Activated B cell treated with CpG ODN at 0.5 μM for 24 hours (primary cell): Measurements from ENCODE around the gene HDAC11. TPM values are rescaled to one million over a fixed set of nuclear protein-coding genes. Genes with fewer than 3 reads are reported as not detected.

Experiments used
- ATAC-seq: fragments of 200-7000 bp; cut with Tn5 transposase; one replicate; pipeline ENCODE4 v1.10.0; 2021; ENCODE audit warnings: low read depth, mild to moderate bottlenecking, moderate library complexity
- CTCF ChIA-PET: fragments of 350-600 bp; sonication (Branson Sonifier 250); formaldehyde crosslinking; loops from one replicate; lab custom pipeline; 2021; ENCODE audit warnings: antibody characterized with exemption; lab: Charles Lee
- POLR2A ChIA-PET: fragments of 350-600 bp; sonication (Branson Sonifier 250); formaldehyde crosslinking; loops from one replicate; lab custom pipeline; 2021; ENCODE audit warnings: antibody characterized with exemption; lab: Charles Lee
- DNase-seq: peaks from one replicate; pipeline ENCODE4 v3.0.0; 2022
- H3K27ac Mint-ChIP-seq: one replicate; pipeline ENCODE4 v1.8.0; 2020; ENCODE audit warnings: mixed read lengths
- H3K27me3 Mint-ChIP-seq: one replicate; pipeline ENCODE4 v1.8.0; 2021; ENCODE audit warnings: mixed read lengths
- H3K36me3 Mint-ChIP-seq: one replicate; pipeline ENCODE4 v1.8.0; 2021; ENCODE audit warnings: low read depth, mixed read lengths
- H3K4me1 Mint-ChIP-seq: one replicate; pipeline ENCODE4 v1.8.0; 2021; ENCODE audit warnings: mixed read lengths
- H3K4me3 Mint-ChIP-seq: one replicate; pipeline ENCODE4 v1.8.0; 2020; ENCODE audit warnings: mild to moderate bottlenecking, mixed read lengths
- H3K9me3 Mint-ChIP-seq: one replicate; pipeline ENCODE4 v1.8.0; 2020; ENCODE audit warnings: mixed read lengths
- CTCF ChIP-seq: fragments of 200-600 bp; IDR thresholded peaks from one replicate; pipeline ENCODE4 v1.8.0; 2022; ENCODE audit warnings: antibody characterized with exemption, mild to moderate bottlenecking
- intact Hi-C: fragments of 100-400 bp; cut with micrococcal nuclease; formaldehyde crosslinking; loops from one replicate; pipeline ENCODE4 v1.15.1; 2024
- total RNA-seq: library from RNA; stranded (reverse); gene quantifications from 2 replicates; pipeline ENCODE4 v1.2.3, GENCODE V29; 2022

HDAC11 gene
- total RNA-seq, 1 donor from 2014 or later, result 2.5 TPM

DNA sequence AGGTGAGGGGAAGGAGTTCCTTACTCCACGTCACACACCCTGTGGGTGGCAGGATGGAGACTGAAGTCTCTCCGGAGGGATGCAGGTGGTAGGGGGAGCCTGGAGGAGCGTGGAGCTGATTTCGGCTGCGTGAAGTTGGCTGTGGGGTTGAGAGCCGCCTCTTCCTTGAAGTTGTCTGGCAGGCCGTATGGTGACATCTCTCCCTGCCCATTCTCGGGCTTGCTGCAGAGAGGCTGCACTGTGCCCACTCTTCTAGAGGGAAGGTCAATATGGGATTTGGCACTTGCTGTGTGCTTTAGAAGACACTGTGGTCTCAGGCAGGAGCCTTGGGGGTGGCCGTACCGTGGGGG is 55.4 kb downstream of the HDAC11 start:
- POLR2A ChIA-PET, result no interaction called here
- ATAC-seq (no peak), DNase-seq (no peak)
- H3K4me1 Mint-ChIP-seq, result no peaks in the 10 kb centered on the region
- intact Hi-C loops, result no loop called here
- CTCF ChIA-PET, result no interaction called here
- H3K9me3 Mint-ChIP-seq, result no peaks in the 10 kb centered on the region
- no peak overlapping the region for H3K4me3 Mint-ChIP-seq
- peaks cover 23% of the 10 kb centered on the region for H3K27me3 Mint-ChIP-seq
- no peaks in the 10 kb centered on the region for H3K36me3 Mint-ChIP-seq
- H3K27ac Mint-ChIP-seq, result no peak overlapping the region
- TF ChIP-seq CTCF, result no peak

DNA sequence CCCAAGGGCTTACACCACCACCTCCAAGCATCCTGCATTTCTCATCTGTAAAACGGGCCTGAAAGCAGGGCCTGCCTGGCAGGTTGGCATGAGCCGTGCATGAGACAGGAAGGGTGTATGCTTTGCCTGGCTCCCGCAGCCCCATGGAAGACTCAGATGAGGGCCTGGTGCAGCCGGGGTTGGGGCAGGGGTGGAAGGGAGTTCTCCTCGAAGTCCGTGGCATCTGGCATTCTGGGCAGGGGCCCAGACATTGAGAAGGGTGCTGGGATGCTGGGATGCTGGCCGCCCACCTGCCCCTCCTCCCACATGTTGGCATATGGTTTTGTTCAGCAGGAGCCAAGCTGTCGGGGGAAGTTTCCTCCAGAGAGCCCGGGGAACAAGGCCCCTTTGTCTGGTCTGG is 55.8 kb downstream of the HDAC11 start:
- no peak for TF ChIP-seq CTCF
- H3K36me3 Mint-ChIP-seq, result no peaks in the 10 kb centered on the region
- H3K9me3 Mint-ChIP-seq, result no peaks in the 10 kb centered on the region
- no peak for DNase-seq
- H3K27ac Mint-ChIP-seq, result no peak overlapping the region
- no peak for ATAC-seq
- H3K27me3 Mint-ChIP-seq, result peaks cover 23% of the 10 kb centered on the region
- CTCF ChIA-PET, result no interaction called here
- intact Hi-C loops, result no loop called here
- no peaks in the 10 kb centered on the region for H3K4me1 Mint-ChIP-seq
- no peak overlapping the region for H3K4me3 Mint-ChIP-seq
- POLR2A ChIA-PET, result no interaction called here

DNA sequence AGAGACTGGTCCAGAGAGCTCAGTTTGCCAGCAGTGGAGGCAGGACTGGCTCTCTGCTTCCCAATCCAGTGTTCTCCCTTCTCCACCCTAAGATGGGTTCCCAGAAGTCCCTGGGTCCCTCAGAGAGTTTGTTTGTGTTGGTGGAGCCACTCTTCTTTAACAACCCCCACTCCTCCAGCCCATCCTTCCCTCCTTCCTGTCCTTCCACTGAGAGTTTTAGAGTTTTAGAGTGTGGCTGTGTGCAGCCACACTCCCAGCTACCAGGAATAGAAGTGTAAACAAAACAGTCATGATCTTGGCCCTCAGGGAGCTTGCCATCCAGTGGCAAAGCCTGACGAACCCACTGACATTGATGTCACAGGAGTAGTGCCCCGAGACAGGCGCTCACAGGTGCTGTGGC is 56.3 kb downstream of the HDAC11 start:
- Mint-ChIP-seq H3K4me3 (no peak overlapping the region), H3K9me3 (peaks cover 2% of the 10 kb centered on the region), H3K27me3 (peaks cover 23% of the 10 kb centered on the region), H3K36me3 (no peaks in the 10 kb centered on the region), H3K27ac (no peak overlapping the region), H3K4me1 (no peaks in the 10 kb centered on the region)
- no peak for DNase-seq
- POLR2A ChIA-PET, result no interaction called here
- CTCF ChIA-PET, result no interaction called here
- intact Hi-C loops, result no loop called here
- ATAC-seq, result no peak
- no peak for TF ChIP-seq CTCF

- POLR2A ChIA-PET, result no interaction called here
- H3K27ac Mint-ChIP-seq, result no peak overlapping the region
Observed at GRCh38 chr3:13536832-13537231, 56.7 kb downstream of the HDAC11 start.

DNA sequence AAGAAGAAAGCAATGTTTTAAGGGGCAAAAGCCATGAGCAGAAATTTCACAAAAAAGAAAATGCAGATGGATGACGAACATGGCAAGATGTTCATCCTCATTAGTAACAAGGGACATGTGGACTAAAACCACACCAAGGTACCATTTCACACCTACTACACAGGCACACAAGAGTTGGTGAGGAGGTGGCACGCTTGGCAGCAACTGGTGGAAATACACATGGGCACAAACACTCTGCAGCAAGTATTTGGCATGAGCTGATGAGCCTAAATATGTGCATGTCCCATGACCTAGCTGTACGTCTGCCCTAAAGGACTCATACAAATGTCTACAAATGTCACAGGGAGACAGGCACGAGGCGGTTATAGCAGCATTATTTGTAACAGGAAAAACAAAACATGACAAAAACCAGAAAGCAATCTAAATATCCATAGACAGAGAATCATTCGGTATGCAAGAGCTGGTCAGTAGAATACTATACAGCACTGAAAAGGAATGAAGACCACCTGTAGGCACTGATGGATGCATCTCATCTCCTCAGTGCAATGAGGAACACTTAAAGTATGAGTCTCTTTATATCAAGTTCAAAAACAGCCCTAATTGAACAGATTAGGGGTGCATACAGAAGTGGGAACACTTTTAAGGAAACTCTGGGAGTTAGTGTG is 57.3 kb downstream of the HDAC11 start:
- DNase-seq (no peak), ATAC-seq (no peak)
- intact Hi-C loops, result no loop called here
- ChIA-PET POLR2A (no interaction called here), CTCF (no interaction called here)
- Mint-ChIP-seq H3K4me3 (no peak overlapping the region), H3K27me3 (peaks cover 23% of the 10 kb centered on the region), H3K9me3 (peaks cover 2% of the 10 kb centered on the region), H3K27ac (no peak overlapping the region), H3K4me1 (no peaks in the 10 kb centered on the region), H3K36me3 (no peaks in the 10 kb centered on the region)
- no peak for TF ChIP-seq CTCF

More at GRCh38 chr3:13536832-13537231, 56.7 kb downstream of the HDAC11 start:
- Mint-ChIP-seq H3K27me3 (peaks cover 23% of the 10 kb centered on the region), H3K36me3 (no peaks in the 10 kb centered on the region), H3K4me3 (no peak overlapping the region), H3K4me1 (no peaks in the 10 kb centered on the region), H3K9me3 (peaks cover 2% of the 10 kb centered on the region)
- CTCF ChIA-PET, result no interaction called here
- DNase-seq (no peak), ATAC-seq (no peak)
- TF ChIP-seq CTCF, result no peak
- intact Hi-C loops, result no loop called here
